Measurements from ENCODE around the gene C1orf141.

DNA sequence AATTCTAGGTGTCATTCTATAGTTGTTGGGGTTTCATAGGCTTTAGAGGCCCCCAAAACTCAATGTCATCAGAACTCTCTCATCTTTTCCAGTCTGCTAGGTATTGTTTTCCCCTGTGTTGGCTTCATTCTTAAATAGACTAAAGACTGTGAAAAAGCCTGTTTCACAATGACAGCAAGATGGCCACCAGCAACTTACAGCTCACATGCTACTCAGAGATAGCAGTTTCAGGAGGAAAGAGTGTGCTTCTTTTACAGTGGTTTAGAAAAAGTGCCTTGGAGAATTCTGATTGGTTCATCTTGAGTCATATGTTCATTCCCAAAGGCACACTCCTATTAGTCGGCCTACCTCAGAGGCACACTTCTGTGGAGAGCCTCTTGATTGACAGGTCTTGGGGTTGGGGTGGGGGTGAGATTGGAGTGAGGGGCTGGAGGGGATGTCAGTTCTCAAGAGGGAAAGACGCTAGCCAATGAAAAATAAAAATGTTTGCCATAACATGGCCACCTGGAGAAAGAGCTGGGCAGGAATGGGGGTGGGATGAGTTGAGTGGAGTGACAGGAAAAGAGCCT, 40.0 kb upstream of the C1orf141 start:
- TF ChIP-seq CTCF (IDR thresholded peaks at IDR 0.05) (no peak), POLR2A (IDR thresholded peaks at IDR 0.05) (no peak)
